DOHH2 (cell line): ENCODE results near the gene MARS1.

Experiments used
- H3F3A ChIP-seq: fragments of 200-600 bp; sonication (generic), shearing (Covaris generic); 2 replicates; pipeline ENCODE4 v1.6.0; 2016; ENCODE audit warnings: antibody characterized with exemption, mild to moderate bottlenecking; ENCODE audit not compliant: control insufficient read depth, insufficient read depth
- H3K27ac ChIP-seq: fragments of 200-600 bp; sonication (generic); 2 replicates; pipeline ENCODE4 v1.5.1; 2014; ENCODE audit warnings: low read depth, mild to moderate bottlenecking, low read length, moderate library complexity
- H3K27me3 ChIP-seq: fragments of 200-600 bp; sonication (generic); 2 replicates; pipeline ENCODE4 v1.6.1; 2014; ENCODE audit warnings: mild to moderate bottlenecking, low read length, mixed read lengths; ENCODE audit not compliant: control insufficient read depth
- H3K36me3 ChIP-seq: fragments of 200-600 bp; sonication (generic); 2 replicates; pipeline ENCODE4 v1.6.1; 2014; ENCODE audit warnings: mild to moderate bottlenecking, low read length, moderate library complexity, mixed read lengths; ENCODE audit not compliant: control insufficient read depth
- H3K4me1 ChIP-seq: fragments of 200-600 bp; sonication (generic); 2 replicates; pipeline ENCODE4 v1.6.1; 2014; ENCODE audit warnings: mild to moderate bottlenecking, low read length, mixed read lengths; ENCODE audit not compliant: control insufficient read depth
- H3K4me2 ChIP-seq: fragments of 200-600 bp; sonication (generic); 2 replicates; pipeline ENCODE4 v1.6.0; 2014; ENCODE audit warnings: mild to moderate bottlenecking, low read length, moderate library complexity
- H3K4me3 ChIP-seq: fragments of 200-600 bp; sonication (generic); 2 replicates; pipeline ENCODE4 v1.5.1; 2014; ENCODE audit warnings: mild to moderate bottlenecking, low read length, mixed read lengths
- H3K79me2 ChIP-seq: fragments of 200-600 bp; sonication (generic); 2 replicates; pipeline ENCODE4 v1.6.1; 2014; ENCODE audit warnings: mild to moderate bottlenecking, low read length, mixed read lengths; ENCODE audit not compliant: control insufficient read depth
- H3K9me2 ChIP-seq: fragments of 200-600 bp; sonication (generic); replicated peaks from 2 replicates; pipeline ENCODE4 v1.6.1; 2014; ENCODE audit warnings: mild to moderate bottlenecking, low read length, mixed read lengths; ENCODE audit not compliant: control insufficient read depth
- H3K9me3 ChIP-seq: fragments of 200-600 bp; sonication (generic); 2 replicates; pipeline ENCODE4 v1.6.1; 2014; ENCODE audit warnings: antibody characterized with exemption, low read length, mixed read lengths; ENCODE audit not compliant: control insufficient read depth, insufficient read depth
- H4K20me1 ChIP-seq: fragments of 200-600 bp; sonication (generic); 2 replicates; pipeline ENCODE4 v1.6.0; 2014; ENCODE audit warnings: low read depth, mild to moderate bottlenecking, antibody characterized with exemption, low read length, moderate library complexity; ENCODE audit not compliant: control insufficient read depth, insufficient read depth
- EZH2phosphoT487 ChIP-seq: fragments of 200-600 bp; sonication (generic); IDR thresholded peaks from 2 replicates; pipeline ENCODE4 v1.6.1; 2017; ENCODE audit warnings: borderline replicate concordance, mild to moderate bottlenecking, antibody characterized with exemption, low read length, moderate library complexity, mixed read lengths
- TF ChIP-seq, protein P1 (sequence below): fragments of 200-600 bp; sonication (generic); IDR thresholded peaks from one replicate; pipeline ENCODE4 v1.5.1; 2014; ENCODE audit warnings: antibody characterized with exemption, mild to moderate bottlenecking, low read depth, low read length; ENCODE audit not compliant: poor library complexity, severe bottlenecking

Gene MARS1

DNA sequence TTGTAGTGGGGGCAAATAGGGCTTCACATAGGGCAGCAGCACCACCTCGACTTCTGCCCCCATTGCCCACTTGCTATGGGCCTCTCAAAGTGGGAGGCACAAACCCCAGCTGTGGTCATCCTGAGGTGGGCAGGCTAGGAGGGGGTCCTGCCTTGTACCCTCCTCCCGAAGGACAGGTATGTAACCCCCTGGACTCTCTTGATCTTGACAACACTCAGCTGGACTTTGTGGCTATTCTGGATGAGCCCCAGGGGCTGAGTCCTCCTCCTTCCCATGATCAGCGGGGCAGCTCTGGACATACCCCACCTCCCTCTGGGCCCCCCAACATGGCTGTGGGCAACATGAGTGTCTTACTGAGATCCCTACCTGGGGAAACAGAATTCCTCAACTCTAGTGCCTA lies 16.2 kb upstream of the MARS1 start:
- no peaks in the 10 kb centered on the region for H4K20me1 ChIP-seq
- no peaks in the 10 kb centered on the region for H3K27me3 ChIP-seq
- H3K4me1 ChIP-seq, result peaks cover 25% of the 10 kb centered on the region
- no peak overlapping the region for H3K4me3 ChIP-seq
- no peaks in the 10 kb centered on the region for H3K9me2 ChIP-seq
- H3K36me3 ChIP-seq, result peaks cover 51% of the 10 kb centered on the region; the same call in 1 of the 2 replicates
- H3F3A ChIP-seq, result 0 out of 2 replicates have a peak, but pooled peaks cover 3% of the 10 kb centered on the region
- H3K27ac ChIP-seq, result no peak overlapping the region
- H3K9me3 ChIP-seq, result no peaks in the 10 kb centered on the region
- TF ChIP-seq, protein P1, sequence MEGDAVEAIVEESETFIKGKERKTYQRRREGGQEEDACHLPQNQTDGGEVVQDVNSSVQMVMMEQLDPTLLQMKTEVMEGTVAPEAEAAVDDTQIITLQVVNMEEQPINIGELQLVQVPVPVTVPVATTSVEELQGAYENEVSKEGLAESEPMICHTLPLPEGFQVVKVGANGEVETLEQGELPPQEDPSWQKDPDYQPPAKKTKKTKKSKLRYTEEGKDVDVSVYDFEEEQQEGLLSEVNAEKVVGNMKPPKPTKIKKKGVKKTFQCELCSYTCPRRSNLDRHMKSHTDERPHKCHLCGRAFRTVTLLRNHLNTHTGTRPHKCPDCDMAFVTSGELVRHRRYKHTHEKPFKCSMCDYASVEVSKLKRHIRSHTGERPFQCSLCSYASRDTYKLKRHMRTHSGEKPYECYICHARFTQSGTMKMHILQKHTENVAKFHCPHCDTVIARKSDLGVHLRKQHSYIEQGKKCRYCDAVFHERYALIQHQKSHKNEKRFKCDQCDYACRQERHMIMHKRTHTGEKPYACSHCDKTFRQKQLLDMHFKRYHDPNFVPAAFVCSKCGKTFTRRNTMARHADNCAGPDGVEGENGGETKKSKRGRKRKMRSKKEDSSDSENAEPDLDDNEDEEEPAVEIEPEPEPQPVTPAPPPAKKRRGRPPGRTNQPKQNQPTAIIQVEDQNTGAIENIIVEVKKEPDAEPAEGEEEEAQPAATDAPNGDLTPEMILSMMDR, result no peak
- TF ChIP-seq EZH2phosphoT487, result no peak
- peaks cover 10% of the 10 kb centered on the region for H3K79me2 ChIP-seq
- no peak overlapping the region for H3K4me2 ChIP-seq

DNA sequence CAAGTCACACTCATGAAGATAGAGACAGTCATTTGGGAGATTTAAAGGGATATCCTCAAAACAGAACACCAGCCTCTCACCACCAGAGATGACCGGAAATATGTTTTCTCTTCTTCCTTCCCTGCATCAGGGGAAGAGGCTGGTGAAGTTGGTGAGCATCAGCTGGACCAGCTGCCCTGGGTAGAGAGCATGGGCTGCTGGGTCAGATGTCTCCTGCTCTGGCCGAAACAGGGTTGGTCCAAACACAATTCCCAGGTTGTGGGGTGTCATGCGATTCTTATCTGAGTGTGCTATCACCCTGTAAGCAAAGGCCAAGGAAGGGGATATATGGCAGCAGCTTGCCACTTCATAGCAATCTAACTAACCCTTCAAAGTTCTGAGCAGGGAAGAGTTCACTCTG lies 15.5 kb upstream of the MARS1 start:
- H3K4me2 ChIP-seq, result no peak overlapping the region
- peaks cover 26% of the 10 kb centered on the region for H3K4me1 ChIP-seq
- no peaks in the 10 kb centered on the region for H3K27me3 ChIP-seq
- no peaks in the 10 kb centered on the region for H4K20me1 ChIP-seq
- H3K27ac ChIP-seq, result no peak overlapping the region
- H3K36me3 ChIP-seq, result peaks cover 56% of the 10 kb centered on the region
- H3K9me2 ChIP-seq, result no peaks in the 10 kb centered on the region
- no peaks in the 10 kb centered on the region for H3K9me3 ChIP-seq
- H3K79me2 ChIP-seq, result peaks cover 18% of the 10 kb centered on the region
- TF ChIP-seq EZH2phosphoT487, result no peak
- TF ChIP-seq, protein P1, result no peak
- H3K4me3 ChIP-seq, result no peak overlapping the region
- no peaks in the 10 kb centered on the region for H3F3A ChIP-seq

DNA sequence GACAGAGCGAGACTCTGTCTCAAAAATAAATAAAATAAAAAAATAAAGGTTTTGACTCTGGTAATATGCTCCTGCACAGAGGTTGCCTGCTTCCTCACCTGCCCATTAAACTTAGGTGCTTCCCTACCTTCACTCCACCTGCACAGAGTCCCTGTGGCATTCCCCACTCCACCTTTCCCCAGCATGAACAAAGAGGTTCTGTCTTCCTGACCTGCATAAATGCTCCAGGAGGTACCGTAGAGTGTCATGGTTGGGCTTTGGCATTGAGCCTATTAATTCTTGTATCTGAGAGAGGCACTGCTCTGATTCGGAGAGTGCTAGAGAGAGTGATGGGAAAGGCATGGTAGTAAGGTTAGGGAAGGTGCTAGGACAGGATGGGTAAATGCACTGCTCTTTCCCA lies 14.5 kb upstream of the MARS1 start:
- no peak for TF ChIP-seq EZH2phosphoT487
- H3K27me3 ChIP-seq, result no peaks in the 10 kb centered on the region
- no peaks in the 10 kb centered on the region for H3K9me3 ChIP-seq
- H3K4me3 ChIP-seq, result no peak overlapping the region
- no peak overlapping the region for H3K4me2 ChIP-seq
- peaks cover 26% of the 10 kb centered on the region for H3K4me1 ChIP-seq
- H3K79me2 ChIP-seq, result peaks cover 20% of the 10 kb centered on the region
- no peaks in the 10 kb centered on the region for H3F3A ChIP-seq
- H4K20me1 ChIP-seq, result no peaks in the 10 kb centered on the region
- H3K9me2 ChIP-seq, result no peaks in the 10 kb centered on the region
- no peak overlapping the region for H3K27ac ChIP-seq
- peaks cover 57% of the 10 kb centered on the region for H3K36me3 ChIP-seq

DNA sequence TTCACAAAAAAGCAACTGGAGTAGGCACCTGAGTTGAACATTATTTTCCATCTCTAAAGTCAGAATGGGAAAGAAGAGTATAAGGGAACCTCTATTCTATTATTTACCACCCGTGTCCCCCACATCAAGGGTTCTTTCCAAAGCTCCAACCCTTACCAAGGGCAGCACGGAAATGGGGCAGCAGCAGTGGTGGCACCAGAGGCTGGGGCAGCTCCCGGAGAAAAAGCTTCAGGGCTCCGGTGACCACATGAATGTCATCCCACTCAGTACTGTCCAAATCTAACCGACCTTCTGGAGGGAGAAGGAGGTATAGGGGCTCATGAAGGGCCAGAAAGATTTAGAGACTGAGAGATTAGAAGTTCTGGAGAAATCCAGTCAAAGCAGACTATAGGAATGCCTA lies 14.0 kb upstream of the MARS1 start:
- no peak overlapping the region for H3K27ac ChIP-seq
- no peaks in the 10 kb centered on the region for H3K9me3 ChIP-seq
- peaks cover under 1% of the 10 kb centered on the region; the same call in 1 of the 2 replicates for H3F3A ChIP-seq
- peaks cover 24% of the 10 kb centered on the region for H3K79me2 ChIP-seq
- H3K36me3 ChIP-seq, result peaks cover 57% of the 10 kb centered on the region
- H3K4me2 ChIP-seq, result no peak overlapping the region
- H3K9me2 ChIP-seq, result no peaks in the 10 kb centered on the region
- no peaks in the 10 kb centered on the region for H3K27me3 ChIP-seq
- TF ChIP-seq EZH2phosphoT487, result no peak
- TF ChIP-seq, protein P1, result no peak
- no peak overlapping the region for H3K4me3 ChIP-seq
- peaks cover 30% of the 10 kb centered on the region for H3K4me1 ChIP-seq
- H4K20me1 ChIP-seq, result no peaks in the 10 kb centered on the region
